CD4-positive, alpha-beta T cell treated with Interleukin-21 for 1 hour (primary cell): ENCODE measurements around the gene PCDH1.

Experiments
- DNase-seq: peaks from one replicate; pipeline ENCODE4 v3.0.0-alpha.2; 2020

The PCDH1 gene

GRCh38 chr5:141852448-141852847, 25.8 kb downstream of the PCDH1 start:
- DNase-seq = no peak

- no peak for DNase-seq
These were observed 26.9 kb downstream of the PCDH1 start for GRCh38 chr5:141851195-141851874.

GRCh38 chr5:141850786-141851185, 27.4 kb downstream of the PCDH1 start:
- DNase-seq = no peak

DNA sequence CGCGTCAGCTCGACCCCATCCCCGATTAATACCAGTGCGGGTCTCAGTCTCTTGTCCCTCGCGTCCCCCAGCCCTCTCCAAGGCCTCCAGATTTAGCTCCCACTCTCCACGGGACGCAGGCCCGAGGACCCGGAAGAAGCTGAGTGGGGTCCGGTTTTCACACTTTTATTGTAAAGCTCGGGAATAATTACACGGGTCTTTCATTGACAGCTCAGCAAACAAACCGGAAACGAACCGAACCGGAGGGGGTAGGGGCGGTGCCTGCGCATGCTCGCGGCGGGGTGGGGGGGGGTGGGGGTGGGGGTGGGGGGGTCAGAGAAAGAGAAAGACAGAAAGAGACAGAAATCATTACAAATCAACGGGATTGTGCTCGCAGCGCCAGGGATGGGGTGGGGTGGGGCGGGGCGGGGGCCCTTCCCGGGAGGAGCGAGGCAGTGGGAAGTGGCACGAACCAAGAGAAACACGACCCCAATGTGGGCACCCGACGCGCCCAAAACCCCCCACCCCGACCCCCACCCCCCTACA, 27.9 kb downstream of the PCDH1 start:
- DNase-seq = peak; percentile 47

GRCh38 chr5:141849415-141850243, 28.6 kb downstream of the PCDH1 start:
- peak; percentile 67 for DNase-seq

DNA sequence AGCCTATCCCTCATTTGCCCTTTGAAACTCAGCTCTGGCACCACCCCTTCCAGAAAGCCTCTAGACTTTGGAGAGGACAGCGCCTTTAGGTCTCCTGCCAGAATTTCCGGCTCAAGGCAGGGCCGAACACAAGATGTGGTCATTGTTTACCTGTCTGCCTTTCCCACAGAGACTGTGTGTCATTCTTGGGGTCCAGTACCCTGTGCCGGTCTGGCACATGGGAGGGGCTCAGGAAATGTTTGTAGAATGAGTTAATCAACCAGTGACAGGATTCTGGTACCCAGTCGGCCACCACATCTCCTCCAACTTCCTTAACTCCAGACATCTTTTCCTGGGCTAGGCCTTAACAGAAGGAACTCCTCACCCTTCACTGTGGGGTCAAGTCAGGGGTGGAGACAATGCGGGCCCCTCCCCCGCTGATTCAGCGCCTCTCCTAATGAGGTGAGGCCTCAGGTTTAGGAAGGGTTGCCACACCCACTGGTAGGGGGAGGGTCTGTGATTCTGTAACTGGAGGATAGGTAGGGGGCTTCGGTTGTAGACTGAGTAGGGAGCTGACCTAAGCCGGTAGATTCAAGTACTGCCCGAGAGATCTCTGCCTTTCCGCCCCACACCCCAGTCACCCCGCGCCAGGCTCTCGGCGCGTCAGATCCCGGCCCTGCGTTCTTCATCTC, 29.3 kb downstream of the PCDH1 start:
- DNase-seq = no peak

- no peak for DNase-seq
These were observed 32.2 kb downstream of the PCDH1 start for GRCh38 chr5:141846031-141846430.

DNA sequence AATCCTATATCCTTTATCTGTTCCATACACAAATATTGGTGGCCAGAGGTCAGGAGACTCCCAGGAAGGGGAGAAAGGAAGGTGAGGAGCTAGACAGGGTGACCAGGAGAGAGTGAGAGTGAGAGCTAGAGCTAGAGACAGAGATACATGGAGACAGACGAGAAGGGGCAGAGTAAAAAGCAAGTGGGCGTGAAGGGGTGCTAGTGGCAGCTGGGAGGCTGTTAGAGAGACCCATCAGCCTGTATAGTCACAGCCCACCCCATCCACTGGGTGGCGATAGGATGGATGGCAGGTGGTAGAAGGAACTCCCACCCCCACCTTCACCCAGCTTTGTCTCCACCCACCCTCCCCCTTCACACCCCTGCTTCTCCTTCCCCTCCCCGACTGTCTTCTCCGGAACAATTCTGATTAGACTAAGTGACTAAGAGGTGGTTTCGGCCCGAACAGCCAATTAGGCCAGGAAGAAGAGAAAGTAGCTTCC, 32.8 kb downstream of the PCDH1 start:
- DNase-seq = peak; percentile 12

DNA sequence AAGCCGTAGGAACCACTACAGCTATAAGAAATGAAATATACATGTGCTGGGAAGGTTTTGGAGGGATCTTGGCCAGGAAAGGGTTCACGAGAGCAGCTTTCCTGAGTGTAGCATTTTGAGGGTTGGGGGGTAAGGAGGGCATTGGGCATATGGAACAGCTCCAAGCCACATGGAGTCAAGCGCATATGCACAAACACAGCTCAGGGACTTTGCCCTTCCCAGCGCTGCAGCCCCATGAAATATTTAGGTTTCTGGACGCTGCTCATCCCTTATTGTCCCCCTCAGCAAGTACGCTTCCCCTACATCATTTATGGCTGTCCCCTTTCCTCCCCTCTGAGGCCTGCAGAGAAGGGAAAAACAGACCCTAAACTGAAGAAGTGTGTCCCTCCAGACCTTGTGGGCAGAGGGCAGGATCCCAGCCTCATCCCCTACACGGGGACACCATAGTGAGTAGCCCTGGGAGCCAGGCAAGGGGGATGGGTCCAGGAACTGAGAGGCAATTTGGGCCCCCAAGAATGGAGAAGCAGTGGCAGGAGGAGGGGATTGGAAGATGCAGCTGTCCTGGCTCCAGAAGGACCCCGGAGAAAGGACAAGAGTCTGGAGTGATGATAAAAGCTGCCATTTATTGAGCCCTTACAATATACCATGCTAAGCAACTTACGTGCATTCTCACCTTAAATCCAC, 33.7 kb downstream of the PCDH1 start:
- DNase-seq = no peak

DNA sequence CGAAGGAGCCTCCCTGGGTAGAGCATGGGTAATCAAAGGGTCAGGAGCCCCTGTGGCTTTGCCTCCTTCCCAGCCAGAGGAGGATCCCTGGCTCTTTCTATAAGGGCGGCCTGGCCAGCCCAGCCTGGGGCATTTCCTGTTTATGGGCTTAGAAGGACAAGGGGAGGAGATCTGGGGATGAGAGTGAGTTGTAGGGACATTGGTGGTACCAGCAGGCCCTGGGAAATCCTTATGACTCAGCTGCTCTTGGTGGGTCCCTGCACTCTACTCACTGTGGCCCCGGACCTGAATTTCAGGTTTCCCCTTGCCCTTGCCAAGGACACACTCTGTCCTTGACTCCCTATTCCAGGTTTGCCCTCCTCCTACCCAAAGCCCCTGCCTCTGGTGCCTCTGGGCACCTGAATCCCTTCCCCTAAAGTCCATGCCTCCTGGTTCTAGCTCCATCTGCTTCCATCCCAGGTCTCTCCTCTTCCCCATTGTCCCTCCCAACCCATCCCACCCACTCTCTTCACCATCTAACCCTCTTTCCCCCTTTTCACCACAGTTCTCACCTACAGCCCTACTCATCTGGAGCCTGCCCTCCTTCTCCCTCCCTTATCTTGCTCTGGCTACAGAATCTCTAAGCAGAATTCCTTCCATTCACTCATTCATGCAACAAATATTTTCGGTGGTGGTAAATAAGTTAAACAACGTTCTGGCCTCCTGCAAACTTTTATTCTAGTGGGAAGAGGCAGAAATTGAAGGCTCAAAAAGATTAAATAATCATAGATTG, 34.9 kb downstream of the PCDH1 start:
- no peak for DNase-seq

DNA sequence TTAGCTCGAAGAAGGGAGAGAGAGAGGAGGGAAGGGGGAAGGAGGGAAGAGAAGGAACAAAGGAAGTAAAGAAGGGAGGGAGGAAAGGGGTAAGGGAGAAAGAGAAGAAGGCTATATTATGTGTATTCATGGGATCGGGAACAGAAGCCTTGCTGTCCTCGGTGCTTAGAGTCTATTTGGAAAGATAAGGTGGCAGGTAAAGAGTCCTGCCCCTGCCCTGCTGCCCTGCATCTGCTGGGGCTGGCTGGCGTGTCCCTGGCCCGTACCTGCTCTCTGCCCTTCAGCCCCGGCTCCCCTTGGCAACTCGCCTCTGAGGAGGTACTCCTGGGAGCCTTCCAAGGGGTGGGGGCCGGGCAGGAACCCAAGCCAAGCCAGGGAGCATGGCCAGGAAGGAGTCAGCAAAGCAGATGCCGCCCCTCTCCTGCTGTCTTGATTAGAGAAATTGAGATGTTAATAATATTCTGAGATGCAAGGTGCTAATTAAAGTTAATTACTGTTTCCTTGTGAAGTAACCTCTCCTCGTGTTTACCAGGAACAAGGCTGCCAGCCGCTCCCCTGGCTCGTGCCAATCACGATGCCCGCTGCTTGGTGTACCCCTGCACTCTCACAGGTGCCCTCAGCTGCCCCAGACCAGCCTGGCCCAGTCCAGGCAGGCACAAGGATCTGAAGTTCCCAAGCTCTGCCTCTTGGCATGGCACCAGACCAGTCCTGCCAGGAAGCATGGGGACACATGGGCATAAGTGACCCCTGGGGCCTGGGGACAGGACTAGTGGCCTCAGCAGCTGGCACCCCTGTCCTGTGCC, 36.6 kb downstream of the PCDH1 start:
- no peak for DNase-seq

DNA sequence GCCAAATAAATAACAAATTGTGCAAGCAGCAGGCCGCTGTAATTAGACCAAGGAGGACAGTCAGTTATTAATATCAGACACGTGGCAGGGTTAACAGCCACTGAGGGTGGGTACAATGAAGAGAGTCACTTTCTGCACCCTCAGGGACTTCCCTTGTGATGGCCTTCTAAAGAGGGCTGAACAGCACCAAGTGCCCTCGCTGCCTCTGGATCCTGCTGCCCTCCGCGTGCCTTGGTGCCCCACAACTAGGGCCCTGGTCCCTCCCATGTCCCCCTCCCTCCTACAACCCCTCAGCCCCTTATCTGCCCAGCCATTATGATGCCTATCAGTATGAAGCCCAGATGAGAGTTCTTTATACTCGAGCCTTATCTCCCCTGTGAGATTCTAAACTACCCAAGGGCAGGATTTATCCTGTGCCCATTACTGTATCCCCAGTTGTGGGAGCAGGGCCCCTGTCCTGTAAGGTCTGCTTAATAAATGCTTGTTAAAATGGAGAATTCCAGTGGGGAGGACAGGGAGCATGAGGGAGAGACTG, 37.3 kb downstream of the PCDH1 start:
- no peak for DNase-seq

DNA sequence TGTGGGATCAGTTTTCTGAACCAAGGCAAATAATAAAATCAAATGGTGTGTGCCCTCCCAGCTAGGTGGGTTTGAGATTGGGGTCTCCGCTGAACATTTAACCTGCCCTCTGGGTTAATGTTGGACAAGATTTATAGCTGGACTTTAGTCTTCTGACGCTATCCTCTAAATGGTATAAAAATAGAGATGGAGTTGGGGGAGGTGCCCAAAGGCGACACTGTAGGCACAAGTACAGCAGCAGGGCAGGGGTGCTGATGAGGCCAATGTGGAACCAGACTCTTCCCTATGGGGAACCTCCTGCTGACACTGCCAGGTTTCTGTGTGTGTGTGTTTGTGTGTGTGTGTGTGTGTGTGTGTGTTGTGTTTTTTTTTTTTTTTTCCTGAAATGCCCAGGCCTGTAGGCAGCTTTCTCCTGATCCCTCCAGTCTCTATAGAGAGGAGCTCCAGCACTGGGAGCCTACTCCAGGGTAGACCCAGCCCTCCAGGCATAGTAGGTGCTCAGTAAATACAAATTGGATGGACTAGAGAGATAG, 37.9 kb downstream of the PCDH1 start:
- DNase-seq = no peak

GRCh38 chr5:141839015-141839513, 39.1 kb downstream of the PCDH1 start:
- no peak for DNase-seq

DNA sequence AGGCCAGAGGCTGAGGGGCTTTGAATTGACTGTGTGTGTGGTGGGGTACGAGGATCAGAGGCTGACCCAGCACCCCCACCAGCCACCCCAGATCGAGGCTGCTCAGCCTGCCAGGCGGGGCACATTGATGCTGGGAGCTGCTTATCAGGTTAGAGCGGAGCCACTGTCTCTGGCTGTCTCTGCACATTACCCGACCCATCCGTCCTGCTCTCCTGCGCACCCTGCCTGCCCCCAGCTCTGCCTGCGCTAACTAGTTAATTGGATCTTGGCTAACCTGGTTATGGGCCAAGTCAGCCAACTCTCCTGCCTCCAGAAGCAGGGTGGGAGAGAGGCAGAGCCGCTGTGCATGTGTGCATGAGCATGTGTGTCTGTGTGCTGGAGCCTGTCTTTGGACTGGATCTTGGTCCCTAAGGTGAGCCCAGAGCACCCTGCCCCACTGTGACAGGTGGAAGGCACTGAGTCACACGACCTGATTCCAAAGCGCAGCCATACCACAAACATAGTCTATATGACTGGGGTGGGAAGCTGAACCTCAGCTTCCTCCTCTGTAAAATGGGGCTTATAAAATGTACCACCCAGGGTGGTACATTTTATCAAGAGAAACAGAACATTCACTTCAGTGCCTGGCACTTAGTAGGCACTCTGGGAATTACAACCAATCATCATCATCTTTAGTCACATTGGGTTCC, 39.7 kb downstream of the PCDH1 start:
- no peak for DNase-seq

GRCh38 chr5:141835928-141836670, 42.1 kb downstream of the PCDH1 start:
- DNase-seq = no peak

DNA sequence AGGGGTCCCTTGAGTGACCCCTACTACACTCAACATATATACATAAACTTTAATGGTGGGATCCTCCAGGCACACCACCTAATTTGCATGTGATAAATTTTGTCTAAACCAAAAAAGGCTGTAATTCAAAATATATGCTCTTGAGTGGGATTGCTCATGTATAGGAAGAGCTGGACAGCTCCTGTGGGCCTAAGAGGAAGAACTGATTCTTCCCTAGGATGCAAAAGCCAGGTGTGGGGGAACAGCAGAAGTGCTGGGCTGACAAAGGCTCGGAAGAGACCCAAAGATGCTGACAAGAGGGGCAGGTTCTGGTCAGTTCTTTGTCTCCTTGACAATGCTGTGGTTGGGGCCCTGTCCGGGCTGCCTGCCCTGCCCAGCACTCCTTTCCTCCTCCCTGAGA, 43.9 kb downstream of the PCDH1 start:
- no peak for DNase-seq

GRCh38 chr5:141832131-141832530, 46.1 kb downstream of the PCDH1 start:
- DNase-seq = no peak

DNA sequence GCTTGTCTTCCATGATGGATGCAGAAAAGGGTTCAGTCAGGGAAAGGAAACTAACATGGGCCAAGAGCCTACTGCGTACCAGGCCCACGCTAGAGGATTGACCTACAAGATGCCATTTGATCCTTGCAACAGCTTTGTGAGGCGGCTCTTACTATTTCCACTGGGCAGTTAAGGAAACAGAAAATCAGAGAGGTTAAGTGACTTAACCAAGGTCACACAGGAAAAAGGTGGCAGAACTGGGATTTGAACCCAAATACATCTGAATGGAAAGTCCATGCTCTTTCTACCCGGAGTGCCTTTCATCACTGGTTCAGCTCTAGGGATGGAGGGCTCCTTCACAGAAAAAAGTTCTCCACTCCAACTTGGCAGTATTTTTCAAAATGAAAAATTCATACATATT, 50.0 kb downstream of the PCDH1 start:
- no peak for DNase-seq
